IMR-90 (cell line): Measurements from ENCODE around the gene INSYN1. TPM values are rescaled to one million over a fixed set of nuclear protein-coding genes. Genes with fewer than 3 reads are reported as not detected.

Experiments used
- ATAC-seq: fragments of 200-7000 bp; cut with Tn5 transposase; 2 replicates; pipeline ENCODE4 v1.9.1; 2020; ENCODE audit warnings: low read depth, mild to moderate bottlenecking, moderate library complexity
- BruUV-seq: library from RNA; stranded (reverse); fragments of 400-500 nt; replicated peaks from 2 replicates; lab custom pipeline; 2021; lab: Mats Ljungman, UMichigan
- CTCF ChIA-PET: fragments of 300-600 bp; formaldehyde crosslinking; extraction: SDS; loops from one replicate; lab custom pipeline; 2021; ENCODE audit warnings: antibody characterized with exemption; lab: Yijun Ruan, JAX
- POLR2A ChIA-PET: fragments of 300-600 bp; sonication (Branson Sonifier 250); formaldehyde crosslinking; loops from one replicate; lab custom pipeline; 2022; ENCODE audit warnings: antibody characterized with exemption; ENCODE audit not compliant: unreplicated experiment; lab: Charles Lee
- DNase-seq: peaks from one replicate; pipeline ENCODE4 v3.0.0; 2013
- H2AFZ ChIP-seq: replicated peaks from 2 replicates; pipeline ENCODE3; 2013; ENCODE audit warnings: low read length, mild to moderate bottlenecking; ENCODE audit not compliant: poor library complexity
- H2AK5ac ChIP-seq: 2 replicates; pipeline ENCODE4 v1.6.1; 2013; ENCODE audit warnings: low read depth, low read length, inconsistent platforms
- H2AK9ac ChIP-seq: replicated peaks from 2 replicates; pipeline ENCODE3; 2013; ENCODE audit warnings: mild to moderate bottlenecking, low read depth, low read length, moderate library complexity; ENCODE audit not compliant: poor library complexity
- H2BK120ac ChIP-seq: 2 replicates; pipeline ENCODE4 v1.6.1; 2013; ENCODE audit warnings: low read depth, low read length, inconsistent platforms
- H2BK15ac ChIP-seq: 3 replicates; pipeline ENCODE4 v1.6.1; 2013; ENCODE audit warnings: low read depth, low read length, inconsistent platforms
- H2BK20ac ChIP-seq: 2 replicates; pipeline ENCODE4 v1.6.1; 2013; ENCODE audit warnings: low read depth, mild to moderate bottlenecking, inconsistent platforms, low read length, moderate library complexity
- H2BK5ac ChIP-seq: 2 replicates; pipeline ENCODE4 v1.6.1; 2013; ENCODE audit warnings: mild to moderate bottlenecking, low read depth, low read length, inconsistent platforms; ENCODE audit not compliant: poor library complexity, severe bottlenecking
- H3K14ac ChIP-seq: replicated peaks from 2 replicates; pipeline ENCODE4 v1.6.1; 2013; ENCODE audit warnings: low read depth, low read length, inconsistent platforms
- H3K18ac ChIP-seq: 2 replicates; pipeline ENCODE4 v1.6.1; 2013; ENCODE audit warnings: low read depth, low read length, control low read depth
- H3K23ac ChIP-seq: 2 replicates; pipeline ENCODE4 v1.6.1; 2013; ENCODE audit warnings: low read depth, low read length, inconsistent platforms
- H3K27ac ChIP-seq: 2 replicates; pipeline ENCODE4 v1.5.1; 2013; ENCODE audit warnings: mild to moderate bottlenecking, control low read depth, low read length; ENCODE audit not compliant: insufficient read depth
- H3K27me3 ChIP-seq: 2 replicates; pipeline ENCODE4 v1.6.1; 2013; ENCODE audit warnings: low read length; ENCODE audit not compliant: control insufficient read depth, insufficient read depth
- H3K36me3 ChIP-seq: 2 replicates; pipeline ENCODE4 v1.6.1; 2013; ENCODE audit warnings: low read length, mixed read lengths; ENCODE audit not compliant: control insufficient read depth, insufficient read depth
- H3K4ac ChIP-seq: 2 replicates; pipeline ENCODE4 v1.6.1; 2013; ENCODE audit warnings: low read depth, low read length, inconsistent platforms
- H3K4me1 ChIP-seq: 2 replicates; pipeline ENCODE4 v1.6.1; 2013; ENCODE audit warnings: low read length, mixed read lengths; ENCODE audit not compliant: control insufficient read depth, insufficient read depth
- H3K4me2 ChIP-seq: 2 replicates; pipeline ENCODE4 v1.6.1; 2013; ENCODE audit warnings: low read depth, mild to moderate bottlenecking, control low read depth, low read length, moderate library complexity
- H3K4me3 ChIP-seq: 2 replicates; pipeline ENCODE4 v1.5.1; 2013; ENCODE audit warnings: low read depth, mild to moderate bottlenecking, control low read depth, low read length, moderate library complexity; ENCODE audit not compliant: insufficient read depth
- H3K56ac ChIP-seq: 2 replicates; pipeline ENCODE4 v1.6.1; 2013; ENCODE audit warnings: low read length, inconsistent platforms; ENCODE audit not compliant: insufficient read depth; ENCODE audit errors: extremely low read depth
- H3K79me1 ChIP-seq, 2 experiments: 2 replicates each; pipeline ENCODE4 v1.6.1; 2013; ENCODE audit warnings: low read length in 2 of 2, inconsistent platforms in 1 of 2, low read depth in 1 of 2
- H3K9ac ChIP-seq: 2 replicates; pipeline ENCODE4 v1.6.1; 2013; ENCODE audit warnings: low read depth, low read length, control low read depth
- H3K9me1 ChIP-seq: 2 replicates; pipeline ENCODE4 v1.6.1; 2013; ENCODE audit warnings: low read length, inconsistent platforms; ENCODE audit not compliant: insufficient read depth
- H3K9me3 ChIP-seq: 2 replicates; pipeline ENCODE4 v1.6.1; 2013; ENCODE audit warnings: low read length; ENCODE audit not compliant: control insufficient read depth, insufficient read depth
- H4K20me1 ChIP-seq: 2 replicates; pipeline ENCODE4 v1.6.1; 2013; ENCODE audit warnings: low read length, inconsistent platforms; ENCODE audit not compliant: insufficient read depth
- H4K5ac ChIP-seq: 2 replicates; pipeline ENCODE4 v1.6.1; 2013; ENCODE audit warnings: mild to moderate bottlenecking, low read depth, low read length, control low read depth
- H4K8ac ChIP-seq, 2 experiments: 2 replicates each; pipeline ENCODE4 v1.6.1; 2013; ENCODE audit warnings: low read depth in 2 of 2, low read length in 2 of 2, control low read depth in 1 of 2, inconsistent platforms in 1 of 2
- H4K91ac ChIP-seq: 2 replicates; pipeline ENCODE4 v1.6.1; 2013; ENCODE audit warnings: low read depth, low read length, inconsistent platforms; ENCODE audit not compliant: insufficient read depth
- BHLHE40 ChIP-seq: fragments of 150-350 bp; IDR thresholded peaks from 2 replicates; pipeline ENCODE4 v1.6.1; 2016; ENCODE audit warnings: mild to moderate bottlenecking, low read depth, low read length
- CEBPB ChIP-seq: IDR thresholded peaks from 2 replicates; pipeline ENCODE4 v1.6.1; 2012; ENCODE audit warnings: low read depth, low read length, improper control_type of control experiment
- CHD1 ChIP-seq: IDR thresholded peaks from 2 replicates; pipeline ENCODE4 v1.6.1; 2012; ENCODE audit warnings: low read depth, low read length, improper control_type of control experiment
- FOS ChIP-seq: fragments of 150-350 bp; IDR thresholded peaks from 2 replicates; pipeline ENCODE4 v1.6.1; 2016; ENCODE audit warnings: low read depth, low read length
- POLR2A ChIP-seq: IDR thresholded peaks from 2 replicates; pipeline ENCODE4 v1.6.1; 2012; ENCODE audit warnings: mild to moderate bottlenecking, low read depth, low read length
- RCOR1 ChIP-seq: IDR thresholded peaks from 2 replicates; pipeline ENCODE4 v1.6.1; 2012; ENCODE audit warnings: mild to moderate bottlenecking, low read length, improper control_type of control experiment; ENCODE audit not compliant: insufficient replicate concordance
- RFX5 ChIP-seq: IDR thresholded peaks from 2 replicates; pipeline ENCODE4 v1.8.0; 2012; ENCODE audit warnings: low read depth, mild to moderate bottlenecking, low read length, moderate library complexity
- SMC3 ChIP-seq: fragments of 150-350 bp; IDR thresholded peaks from 2 replicates; pipeline ENCODE4 v1.6.1; 2016; ENCODE audit warnings: low read depth, mild to moderate bottlenecking, antibody characterized with exemption, low read length, moderate library complexity
- WGBS, 2 experiments: methylation state at CpG; one replicate each; pipeline versions ENCODE4 v1.1.5 to v1.1.7; 2013; ENCODE audit warnings: missing lambda C conversion rate in 2 of 2; ENCODE audit not compliant: insufficient read length in 1 of 2; ENCODE audit errors: extremely low coverage in 2 of 2; 5-methylcytosine and 5-hydroxymethylcytosine counted together
- dilution Hi-C: fragments of 300-500 bp; cut with HindIII; formaldehyde crosslinking; loops from one replicate; pipeline ENCODE4 v1.14.3; 2018; ENCODE audit warnings: low sequenced_read_pairs; ENCODE audit not compliant: unreplicated experiment
- in situ Hi-C: fragments of 300-500 bp; cut with MboI; formaldehyde crosslinking; loops from 3 replicates; pipeline ENCODE4 v1.14.3; 2019; ENCODE audit warnings: low sequenced_read_pairs, inconsistent platforms, mixed read lengths
- intact Hi-C: fragments of 100-400 bp; cut with micrococcal nuclease; formaldehyde crosslinking; loops from 2 replicates; pipeline ENCODE4 v1.10.0; 2022
- polyA plus RNA-seq, 3 experiments: library from polyadenylated mRNA; depleted of rRNA; stranded (reverse); fragments of >200 nt; gene quantifications; 2 replicates each; pipeline ENCODE4 v1.2.3, GENCODE V29; 2012; ENCODE audit warnings: low replicate concordance in 1 of 3
- total RNA-seq: library from RNA; depleted of rRNA; stranded (reverse); fragments of >200 nt; gene quantifications from 2 replicates; pipeline ENCODE4 v1.2.3, GENCODE V29; 2012

INSYN1 gene
- total and polyA plus RNA-seq, 2 of the 4 experiments (the other 2 are of a cell fraction): 0.18 to 0.34 TPM

- peaks cover 3% of the 10 kb centered on the region for H3K9me3 ChIP-seq
- no peak overlapping the region for H3K4me2 ChIP-seq
- H3K9me1 ChIP-seq: peaks cover 3% of the 10 kb centered on the region; the same call in 1 of the 2 replicates
- no peaks in the 10 kb centered on the region for H3K79me1 ChIP-seq
- H2BK5ac ChIP-seq: no peak overlapping the region
- TF ChIP-seq BHLHE40 (no peak), SMC3 (no peak), CHD1 (no peak), POLR2A (no peak), CEBPB (no peak), RFX5 (no peak), RCOR1 (no peak), FOS (no peak)
- H3K4me3 ChIP-seq: no peak overlapping the region
- no peaks in the 10 kb centered on the region for H3K36me3 ChIP-seq
- H3K23ac ChIP-seq: no peak overlapping the region
- POLR2A ChIA-PET: no interaction called here
- H2BK20ac ChIP-seq: no peak overlapping the region
- peak overlapping the region; percentile 42 for H2AK9ac ChIP-seq
- H3K27ac ChIP-seq: no peak overlapping the region
- no peak overlapping the region for H2BK15ac ChIP-seq
- no TSS peak for BruUV-seq
- WGBS, 2 experiments: no CpG with 5 or more reads among the region's 2 CpGs
- no peaks in the 10 kb centered on the region; the same call in none of the 2 replicates for H4K20me1 ChIP-seq
- no peak overlapping the region for H3K9ac ChIP-seq
- H2AFZ ChIP-seq: no peak overlapping the region
- H3K56ac ChIP-seq: no peak overlapping the region
- H4K5ac ChIP-seq: no peak overlapping the region
- in situ Hi-C loops (no loop called here), intact Hi-C loops (no loop called here), dilution Hi-C loops (no loop called here)
- H4K8ac ChIP-seq: no peak overlapping the region
- no peak overlapping the region for H2AK5ac ChIP-seq
- no peak overlapping the region for H4K91ac ChIP-seq
- H3K4ac ChIP-seq: no peak overlapping the region
- peaks cover 77% of the 10 kb centered on the region for H3K27me3 ChIP-seq
- H3K4me1 ChIP-seq: no peaks in the 10 kb centered on the region
- ATAC-seq: no peak
- CTCF ChIA-PET: no interaction called here
- H2BK120ac ChIP-seq: no peak overlapping the region
- H3K18ac ChIP-seq: no peak overlapping the region
- H3K14ac ChIP-seq: no peak overlapping the region
- DNase-seq: no peak
Observed at GRCh38 chr15:73756390-73756789, 3.2 kb upstream of the INSYN1 start.
